Measurements from ENCODE around the gene LCTL.

- no peak for TF ChIP-seq ELF1 (IDR thresholded peaks at IDR 0.05)
- TF ChIP-seq RAD21 (IDR thresholded peaks at IDR 0.05; ENCODE audit: low read length), result no peak
- TF ChIP-seq CTCF (IDR thresholded peaks at IDR 0.05), result no peak
- TF ChIP-seq EP300 (IDR thresholded peaks at IDR 0.05; ENCODE audit: borderline replicate concordance in 1 of 2, low read depth in 1 of 2, low read length in 1 of 2), result no peak
- TF ChIP-seq SIN3A (IDR thresholded peaks at IDR 0.05; ENCODE audit: borderline replicate concordance, low read depth, low read length), result no peak
- no peak for TF ChIP-seq RCOR1 (IDR thresholded peaks at IDR 0.05; ENCODE audit: low read length)
- TF ChIP-seq USF1 (IDR thresholded peaks at IDR 0.05; ENCODE audit: borderline replicate concordance, low read depth), result no peak
- no peak for TF ChIP-seq FOXJ3 (CRISPR knock-in tag; IDR thresholded peaks at IDR 0.05)
- TF ChIP-seq EZH2phosphoT487 (IDR thresholded peaks at IDR 0.05; ENCODE audit: borderline replicate concordance, low read depth), result no peak
- TF ChIP-seq GABPA (IDR thresholded peaks at IDR 0.05; ENCODE audit: low read depth), result no peak
- TF ChIP-seq ZBTB33 (IDR thresholded peaks at IDR 0.05; ENCODE audit: borderline replicate concordance, low read depth), result no peak
These were observed 57.4 kb downstream of the LCTL start for GRCh38 chr15:66508293-66508883.
